Panc1 (cell line): ENCODE data around the gene RCCD1. TPM values are rescaled to one million over a fixed set of nuclear protein-coding genes. Genes with fewer than 3 reads are reported as not detected.

Source experiments
- ATAC-seq: fragments of 200-7000 bp; cut with Tn5 transposase; 2 replicates; pipeline ENCODE4 v1.9.1; 2020; ENCODE audit warnings: mild to moderate bottlenecking, moderate library complexity
- BruUV-seq: library from RNA; stranded (reverse); fragments of 400-500 nt; replicated peaks from 2 replicates; lab custom pipeline; 2021; lab: Mats Ljungman, UMichigan
- CTCF ChIA-PET: fragments of 300-600 bp; sonication (Branson Sonifier 250); formaldehyde crosslinking; loops from one replicate; lab custom pipeline; 2022; ENCODE audit warnings: antibody characterized with exemption; lab: Charles Lee
- POLR2A ChIA-PET: fragments of 300-600 bp; sonication (Branson Sonifier 250); formaldehyde crosslinking; loops from one replicate; lab custom pipeline; 2022; ENCODE audit warnings: antibody characterized with exemption; lab: Charles Lee
- DNase-seq: peaks from one replicate; pipeline ENCODE4 v3.0.0-alpha.2; 2010; ENCODE audit warnings: low read depth, low spot score
- H3K27ac ChIP-seq: 2 replicates; pipeline ENCODE4 v1.5.1; 2011; ENCODE audit warnings: mild to moderate bottlenecking, low read length, inconsistent platforms
- H3K27me3 ChIP-seq: fragments of 200-500 bp; sonication (Bioruptor generic); 2 replicates; pipeline ENCODE4 v1.6.0; 2014; ENCODE audit warnings: low read length, inconsistent platforms; ENCODE audit not compliant: control insufficient read depth, insufficient read depth
- H3K36me3 ChIP-seq: fragments of 200-500 bp; sonication (Bioruptor generic); 2 replicates; pipeline ENCODE4 v1.5.1; 2014; ENCODE audit warnings: inconsistent platforms, mild to moderate bottlenecking, low read length, moderate library complexity; ENCODE audit not compliant: control insufficient read depth, insufficient read depth
- H3K4me1 ChIP-seq: 2 replicates; pipeline ENCODE4 v1.5.1; 2011; ENCODE audit warnings: inconsistent platforms, mild to moderate bottlenecking, low read length, moderate library complexity; ENCODE audit not compliant: control insufficient read depth, insufficient read depth
- H3K4me3 ChIP-seq, 2 experiments: 2 replicates each; pipeline ENCODE4 v1.5.1; 2011 to 2012; ENCODE audit warnings: low read depth in 2 of 2, low read length in 2 of 2, mild to moderate bottlenecking in 2 of 2, inconsistent platforms in 1 of 2, moderate library complexity in 1 of 2
- H3K9me3 ChIP-seq: fragments of 200-500 bp; sonication (Bioruptor generic); 2 replicates; pipeline ENCODE4 v1.5.1; 2014; ENCODE audit warnings: low read depth, mild to moderate bottlenecking, inconsistent platforms, low read length, moderate library complexity; ENCODE audit not compliant: control insufficient read depth, insufficient read depth
- POLR2AphosphoS5 ChIP-seq: IDR thresholded peaks from 2 replicates; pipeline ENCODE4 v1.6.1; 2012; ENCODE audit warnings: mild to moderate bottlenecking, low read depth, low read length, moderate library complexity
- SIN3A ChIP-seq: IDR thresholded peaks from 2 replicates; pipeline ENCODE4 v1.6.1; 2012; ENCODE audit warnings: low read depth, mild to moderate bottlenecking, low read length, moderate library complexity, borderline replicate concordance; ENCODE audit not compliant: insufficient read depth
- TCF7L2 ChIP-seq: IDR thresholded peaks from 2 replicates; pipeline ENCODE4 v1.6.1; 2011; ENCODE audit warnings: mild to moderate bottlenecking, low read depth, low read length, inconsistent platforms
- in situ Hi-C: cut with HindIII; loops from 2 replicates; pipeline ENCODE4 v1.10.0; 2016; ENCODE audit warnings: low sequenced_read_pairs, low pct_unique_long_range_greater_than_20kb
- intact Hi-C: fragments of 100-400 bp; cut with micrococcal nuclease; formaldehyde crosslinking; loops from one replicate; pipeline ENCODE4 v1.10.0; 2022; ENCODE audit not compliant: unreplicated experiment
- total RNA-seq: library from RNA; stranded (reverse); gene quantifications from one replicate; pipeline ENCODE4 v1.2.1, GENCODE V29; 2021; ENCODE audit not compliant: unreplicated experiment
- TF ChIP-seq, protein P1 (sequence below), 2 experiments: IDR thresholded peaks; 2 replicates each; pipeline ENCODE4 v1.6.1; 2011 to 2012; ENCODE audit warnings: low read depth in 2 of 2, control low read depth in 1 of 2, low read length in 1 of 2, mild to moderate bottlenecking in 1 of 2, moderate library complexity in 1 of 2; ENCODE audit not compliant: insufficient read depth in 1 of 2
- TF ChIP-seq, protein P2 (sequence below): fragments of 450-650 bp; IDR thresholded peaks from 2 replicates; pipeline ENCODE4 v1.5.1; 2017; ENCODE audit warnings: mild to moderate bottlenecking

The RCCD1 gene
- total RNA-seq, 1 experiment from 2014 or later = 23.6 TPM

DNA sequence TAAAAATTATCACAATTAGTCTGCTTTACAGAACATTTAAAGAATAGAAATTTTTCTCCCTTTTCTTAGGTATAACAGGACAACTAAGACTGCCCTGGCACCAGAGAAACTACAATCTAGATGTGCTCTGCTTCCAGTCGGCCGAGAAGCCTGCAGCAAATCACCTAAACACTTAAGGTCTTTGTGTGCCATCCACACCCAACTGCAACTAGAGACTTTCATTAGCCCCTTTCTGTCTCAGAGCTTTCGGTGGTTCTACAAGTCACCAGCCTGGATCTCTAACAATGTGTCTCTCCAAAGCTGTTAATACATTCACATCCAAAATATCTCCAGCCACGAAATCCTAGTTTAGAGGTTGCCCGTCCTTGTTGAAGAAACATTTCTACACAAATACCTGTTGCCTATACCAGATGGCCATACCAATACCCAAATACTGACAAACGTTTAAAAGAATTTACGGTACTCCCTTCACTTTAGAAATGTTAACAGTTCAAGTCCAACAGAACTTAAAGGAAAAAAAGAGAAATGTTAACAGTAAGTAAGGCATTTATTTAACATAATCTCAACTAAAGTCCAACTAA lies 33.0 kb downstream of the RCCD1 start:
- ChIA-PET CTCF (no interaction called here), POLR2A (no interaction called here)
- BruUV-seq = no TSS peak

DNA sequence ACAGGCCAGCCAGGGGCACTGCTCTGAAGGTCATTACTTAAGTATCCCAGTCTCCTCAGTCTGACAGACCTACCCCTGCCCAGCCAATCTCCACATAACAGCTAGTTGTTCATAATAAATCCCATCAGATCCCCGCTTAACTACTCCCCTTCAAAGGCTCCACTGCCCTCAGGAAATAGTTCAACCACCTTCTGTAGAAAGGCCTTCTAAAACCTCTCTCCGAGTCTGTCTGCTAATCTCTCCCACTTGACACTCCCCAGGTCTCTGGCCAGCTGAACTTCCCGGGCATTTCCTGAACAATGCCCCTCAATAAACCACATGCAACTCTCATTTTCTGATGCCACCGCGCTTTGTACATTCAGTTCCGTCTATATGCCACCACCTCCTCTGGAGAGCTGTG lies 33.6 kb downstream of the RCCD1 start:
- in situ Hi-C loops = no loop called here
- ATAC-seq (peak; percentile 64), DNase-seq (no peak)
- ChIA-PET CTCF (interaction anchor here (0.6 kb wide), 1 partner anchor 11 kb away, joined by 3 read pairs; no protein-coding TSS in a partner anchor), POLR2A (no interaction called here)
- Histone ChIP-seq H3K36me3 (peaks cover 4% of the 10 kb centered on the region), H3K27me3 (no peaks in the 10 kb centered on the region), H3K4me1 (peaks cover 46% of the 10 kb centered on the region), H3K27ac (peak overlapping the region; percentile 82), H3K4me3 (peak overlapping the region in 1 of 2 experiments; percentile 46; a peak in 3 of 4 replicates), H3K9me3 (no peaks in the 10 kb centered on the region)
- TF ChIP-seq TCF7L2 = no peak
- TF ChIP-seq SIN3A = no peak
- no peak for TF ChIP-seq POLR2AphosphoS5
- TF ChIP-seq, protein P1, sequence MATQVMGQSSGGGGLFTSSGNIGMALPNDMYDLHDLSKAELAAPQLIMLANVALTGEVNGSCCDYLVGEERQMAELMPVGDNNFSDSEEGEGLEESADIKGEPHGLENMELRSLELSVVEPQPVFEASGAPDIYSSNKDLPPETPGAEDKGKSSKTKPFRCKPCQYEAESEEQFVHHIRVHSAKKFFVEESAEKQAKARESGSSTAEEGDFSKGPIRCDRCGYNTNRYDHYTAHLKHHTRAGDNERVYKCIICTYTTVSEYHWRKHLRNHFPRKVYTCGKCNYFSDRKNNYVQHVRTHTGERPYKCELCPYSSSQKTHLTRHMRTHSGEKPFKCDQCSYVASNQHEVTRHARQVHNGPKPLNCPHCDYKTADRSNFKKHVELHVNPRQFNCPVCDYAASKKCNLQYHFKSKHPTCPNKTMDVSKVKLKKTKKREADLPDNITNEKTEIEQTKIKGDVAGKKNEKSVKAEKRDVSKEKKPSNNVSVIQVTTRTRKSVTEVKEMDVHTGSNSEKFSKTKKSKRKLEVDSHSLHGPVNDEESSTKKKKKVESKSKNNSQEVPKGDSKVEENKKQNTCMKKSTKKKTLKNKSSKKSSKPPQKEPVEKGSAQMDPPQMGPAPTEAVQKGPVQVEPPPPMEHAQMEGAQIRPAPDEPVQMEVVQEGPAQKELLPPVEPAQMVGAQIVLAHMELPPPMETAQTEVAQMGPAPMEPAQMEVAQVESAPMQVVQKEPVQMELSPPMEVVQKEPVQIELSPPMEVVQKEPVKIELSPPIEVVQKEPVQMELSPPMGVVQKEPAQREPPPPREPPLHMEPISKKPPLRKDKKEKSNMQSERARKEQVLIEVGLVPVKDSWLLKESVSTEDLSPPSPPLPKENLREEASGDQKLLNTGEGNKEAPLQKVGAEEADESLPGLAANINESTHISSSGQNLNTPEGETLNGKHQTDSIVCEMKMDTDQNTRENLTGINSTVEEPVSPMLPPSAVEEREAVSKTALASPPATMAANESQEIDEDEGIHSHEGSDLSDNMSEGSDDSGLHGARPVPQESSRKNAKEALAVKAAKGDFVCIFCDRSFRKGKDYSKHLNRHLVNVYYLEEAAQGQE (IDR thresholded peaks at IDR 0.05; ENCODE audit: insufficient read depth in 1 of 2, low read depth in 2 of 2, low read length in 1 of 2) = 0 out of 4 replicates have a peak, but pooled peaks of 1 of the 2 experiments have one; percentile 3
- TF ChIP-seq, protein P2, sequence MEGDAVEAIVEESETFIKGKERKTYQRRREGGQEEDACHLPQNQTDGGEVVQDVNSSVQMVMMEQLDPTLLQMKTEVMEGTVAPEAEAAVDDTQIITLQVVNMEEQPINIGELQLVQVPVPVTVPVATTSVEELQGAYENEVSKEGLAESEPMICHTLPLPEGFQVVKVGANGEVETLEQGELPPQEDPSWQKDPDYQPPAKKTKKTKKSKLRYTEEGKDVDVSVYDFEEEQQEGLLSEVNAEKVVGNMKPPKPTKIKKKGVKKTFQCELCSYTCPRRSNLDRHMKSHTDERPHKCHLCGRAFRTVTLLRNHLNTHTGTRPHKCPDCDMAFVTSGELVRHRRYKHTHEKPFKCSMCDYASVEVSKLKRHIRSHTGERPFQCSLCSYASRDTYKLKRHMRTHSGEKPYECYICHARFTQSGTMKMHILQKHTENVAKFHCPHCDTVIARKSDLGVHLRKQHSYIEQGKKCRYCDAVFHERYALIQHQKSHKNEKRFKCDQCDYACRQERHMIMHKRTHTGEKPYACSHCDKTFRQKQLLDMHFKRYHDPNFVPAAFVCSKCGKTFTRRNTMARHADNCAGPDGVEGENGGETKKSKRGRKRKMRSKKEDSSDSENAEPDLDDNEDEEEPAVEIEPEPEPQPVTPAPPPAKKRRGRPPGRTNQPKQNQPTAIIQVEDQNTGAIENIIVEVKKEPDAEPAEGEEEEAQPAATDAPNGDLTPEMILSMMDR = no peak
- intact Hi-C loops = no loop called here
- no TSS peak for BruUV-seq

More for the DNA sequence above, 33.0 kb downstream of the RCCD1 start:
- in situ Hi-C loops = no loop called here
- Histone ChIP-seq H3K9me3 (no peaks in the 10 kb centered on the region), H3K4me1 (peaks cover 46% of the 10 kb centered on the region), H3K4me3 (peak overlapping the region in 1 of 2 experiments; percentile 46; a peak in 3 of 4 replicates), H3K27ac (peak overlapping the region; percentile 82), H3K27me3 (no peaks in the 10 kb centered on the region), H3K36me3 (peaks cover 11% of the 10 kb centered on the region)
- intact Hi-C loops = no loop called here
- ATAC-seq (peak; percentile 51), DNase-seq (no peak)
- no peak for TF ChIP-seq TCF7L2
- TF ChIP-seq, protein P1 (IDR thresholded peaks at IDR 0.05; ENCODE audit: insufficient read depth in 1 of 2, low read depth in 2 of 2, low read length in 1 of 2) = no peak
- no peak for TF ChIP-seq SIN3A
- no peak for TF ChIP-seq POLR2AphosphoS5
- TF ChIP-seq, protein P2 = no peak
